ENCODE measurements around the gene PLEKHA6.

GRCh38 chr1:204180133-204180532 lies 179.6 kb downstream of the PLEKHA6 start:
- TF ChIP-seq, protein P1, sequence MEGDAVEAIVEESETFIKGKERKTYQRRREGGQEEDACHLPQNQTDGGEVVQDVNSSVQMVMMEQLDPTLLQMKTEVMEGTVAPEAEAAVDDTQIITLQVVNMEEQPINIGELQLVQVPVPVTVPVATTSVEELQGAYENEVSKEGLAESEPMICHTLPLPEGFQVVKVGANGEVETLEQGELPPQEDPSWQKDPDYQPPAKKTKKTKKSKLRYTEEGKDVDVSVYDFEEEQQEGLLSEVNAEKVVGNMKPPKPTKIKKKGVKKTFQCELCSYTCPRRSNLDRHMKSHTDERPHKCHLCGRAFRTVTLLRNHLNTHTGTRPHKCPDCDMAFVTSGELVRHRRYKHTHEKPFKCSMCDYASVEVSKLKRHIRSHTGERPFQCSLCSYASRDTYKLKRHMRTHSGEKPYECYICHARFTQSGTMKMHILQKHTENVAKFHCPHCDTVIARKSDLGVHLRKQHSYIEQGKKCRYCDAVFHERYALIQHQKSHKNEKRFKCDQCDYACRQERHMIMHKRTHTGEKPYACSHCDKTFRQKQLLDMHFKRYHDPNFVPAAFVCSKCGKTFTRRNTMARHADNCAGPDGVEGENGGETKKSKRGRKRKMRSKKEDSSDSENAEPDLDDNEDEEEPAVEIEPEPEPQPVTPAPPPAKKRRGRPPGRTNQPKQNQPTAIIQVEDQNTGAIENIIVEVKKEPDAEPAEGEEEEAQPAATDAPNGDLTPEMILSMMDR (conservative IDR thresholded peaks at IDR 0.05) = no peak
- no peak for TF ChIP-seq ZFX (IDR thresholded peaks at IDR 0.05)
